NCI-H524 (cell line): ENCODE data around the gene MAP3K21.

Experiments
- DNase-seq, 2 experiments: peaks; one replicate each; lab custom pipeline; 2025; lab: John Stamatoyannopoulos, UW

Gene MAP3K21

GRCh38 chr1:233359431-233359830, 31.9 kb downstream of the MAP3K21 start:
- no peak for DNase-seq

GRCh38 chr1:233359905-233360304, 32.4 kb downstream of the MAP3K21 start:
- DNase-seq: no peak

- DNase-seq: no peak
These were observed 33.1 kb downstream of the MAP3K21 start for GRCh38 chr1:233360525-233361102.

GRCh38 chr1:233361876-233362275, 34.4 kb downstream of the MAP3K21 start:
- no peak for DNase-seq

- DNase-seq: no peak
These were observed 35.2 kb downstream of the MAP3K21 start for GRCh38 chr1:233362743-233363142.

- no peak for DNase-seq
These were observed 36.5 kb downstream of the MAP3K21 start for GRCh38 chr1:233364026-233364425.

- DNase-seq: peak in 1 of 2 experiments; percentile 12
These were observed 37.4 kb downstream of the MAP3K21 start for GRCh38 chr1:233364695-233365539.

- no peak for DNase-seq
These were observed 39.1 kb downstream of the MAP3K21 start for GRCh38 chr1:233366575-233366974.

- no peak for DNase-seq
These were observed 39.7 kb downstream of the MAP3K21 start for GRCh38 chr1:233367057-233367803.

GRCh38 chr1:233368106-233368788, 40.7 kb downstream of the MAP3K21 start:
- no peak for DNase-seq

GRCh38 chr1:233368789-233369130, 41.2 kb downstream of the MAP3K21 start:
- DNase-seq: no peak

GRCh38 chr1:233372218-233373120, 44.9 kb downstream of the MAP3K21 start:
- DNase-seq: no peak

- no peak for DNase-seq
These were observed 45.7 kb downstream of the MAP3K21 start for GRCh38 chr1:233373226-233373625.

GRCh38 chr1:233375653-233376052, 48.1 kb downstream of the MAP3K21 start:
- DNase-seq: no peak

- no peak for DNase-seq
These were observed 49.0 kb downstream of the MAP3K21 start for GRCh38 chr1:233376382-233377110.

- DNase-seq: no peak
These were observed 52.4 kb downstream of the MAP3K21 start for GRCh38 chr1:233379869-233380438.

- DNase-seq: no peak
These were observed 54.3 kb downstream of the MAP3K21 start for GRCh38 chr1:233381806-233382205.

GRCh38 chr1:233383984-233384383, 56.5 kb downstream of the MAP3K21 start:
- DNase-seq: no peak

- DNase-seq: no peak
These were observed 58.8 kb downstream of the MAP3K21 start for GRCh38 chr1:233386336-233386735.

- no peak for DNase-seq
These were observed 60.1 kb downstream of the MAP3K21 start for GRCh38 chr1:233387585-233387984.
